ENCODE results near the gene KCNJ2.

DNA sequence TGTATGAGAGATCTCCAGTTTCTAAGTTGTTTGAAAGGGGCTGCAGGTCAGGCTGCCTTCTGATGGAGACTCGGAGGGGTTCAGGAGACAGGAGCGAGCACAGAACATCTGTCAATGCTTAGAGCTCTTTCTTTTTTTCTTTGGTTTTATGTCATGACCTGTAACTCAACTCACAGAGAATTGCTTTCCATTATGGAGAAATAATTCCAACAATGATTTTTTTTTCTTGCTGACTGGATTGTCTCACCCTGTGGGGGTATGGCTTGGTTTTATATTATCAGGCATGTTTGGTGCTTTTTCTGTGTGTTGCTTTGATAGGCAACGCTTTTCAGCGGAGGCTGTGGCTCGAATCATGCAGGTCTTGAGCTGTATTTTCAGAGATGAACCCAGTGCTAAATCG lies 10.7 kb upstream of the KCNJ2 start:
- no peak for TF ChIP-seq GATA2 (IDR thresholded peaks at IDR 0.05; ENCODE audit: low read depth, low read length)
- no peak for TF ChIP-seq GATA3 (IDR thresholded peaks at IDR 0.05; ENCODE audit: low read depth, low read length)

All from SH-SY5Y (cell line).